HFFc6 (cell line): ENCODE results near the gene RSL24D1. TPM values are rescaled to one million over a fixed set of nuclear protein-coding genes. Genes with fewer than 3 reads are reported as not detected.

Experiments
- DNase-seq: peaks from one replicate; pipeline ENCODE4 v3.0.0-alpha.2; 2018
- H3K27ac Mint-ChIP-seq: 2 replicates; pipeline ENCODE4 v1.8.0; 2020; ENCODE audit warnings: mild to moderate bottlenecking, mixed read lengths
- H3K27me3 Mint-ChIP-seq: 2 replicates; pipeline ENCODE4 v1.8.0; 2021; ENCODE audit warnings: mild to moderate bottlenecking, moderate library complexity, mixed read lengths; ENCODE audit not compliant: insufficient read depth
- H3K36me3 Mint-ChIP-seq: 2 replicates; pipeline ENCODE4 v1.8.0; 2021; ENCODE audit warnings: low read depth, mixed read lengths
- H3K4me1 Mint-ChIP-seq: 2 replicates; pipeline ENCODE4 v1.8.0; 2020; ENCODE audit warnings: low read depth, mixed read lengths
- H3K4me3 Mint-ChIP-seq: 2 replicates; pipeline ENCODE4 v1.8.0; 2020; ENCODE audit warnings: mild to moderate bottlenecking, moderate library complexity, mixed read lengths
- H3K9me3 Mint-ChIP-seq: 2 replicates; pipeline ENCODE4 v1.8.0; 2020; ENCODE audit warnings: mild to moderate bottlenecking, mixed read lengths
- CTCF ChIP-seq: fragments of 200-600 bp; sonication (generic); IDR thresholded peaks from 2 replicates; pipeline ENCODE4 v1.5.0; 2021; ENCODE audit warnings: antibody characterized with exemption, mild to moderate bottlenecking
- long read RNA-seq: library from polyadenylated mRNA; unstranded; transcript quantifications from one replicate; pipeline ENCODE4 v2.0.0, GENCODE V29; 2019
- total RNA-seq, 6 experiments: library from RNA; stranded (reverse); fragmentation: NEBNext Ultra II Directional; extraction: Animal tissue kit (Norgen Biotek cat#: 25700); gene quantifications; 2 replicates in 1 of 6; 3 replicates in 5 of 6; pipeline ENCODE4 v1.2.3, GENCODE V29; 2021

The RSL24D1 gene
- total RNA-seq: 10 to 100 TPM; 51.8 to 58.1 (median 55.4) TPM
- long read RNA-seq, transcript RSL24D1-201 (6 exons, 2,015 nt): major isoform, 115 of 125 reads
- long read RNA-seq, partial matches to known transcripts: 3 of 125 reads
- long read RNA-seq, other reads (novel, unspliced or antisense): 7 of 125 reads

- DNase-seq: peak; percentile 98
- Mint-ChIP-seq H3K4me1 (peaks cover 8% of the 10 kb centered on the region), H3K36me3 (0 out of 2 replicates have a peak, but pooled peaks cover 4% of the 10 kb centered on the region), H3K4me3 (no peak within 1 kb of the TSS), H3K27me3 (0 out of 2 replicates have a peak, but pooled peaks cover 2% of the 10 kb centered on the region), H3K9me3 (no peaks in the 10 kb centered on the region), H3K27ac (no peak within 1 kb of the TSS)
- peak; percentile 45 for TF ChIP-seq CTCF
Measured at GRCh38 chr15:55196458-55197361, at the start of gene RSL24D1. Gene RSL24D1 (minus strand): TSS chr15:55196941. CDS start chr15:55196890, 51 bp downstream.

- DNase-seq: no peak
- Mint-ChIP-seq H3K36me3 (no peaks in the 10 kb centered on the region), H3K4me1 (peaks cover 14% of the 10 kb centered on the region), H3K27ac (no peak overlapping the region), H3K4me3 (no peak overlapping the region), H3K27me3 (no peaks in the 10 kb centered on the region), H3K9me3 (no peaks in the 10 kb centered on the region)
- no peak for TF ChIP-seq CTCF
Measured at GRCh38 chr15:55245059-55245458, 48.3 kb upstream of the RSL24D1 start.

- H3K9me3 Mint-ChIP-seq: no peaks in the 10 kb centered on the region
- DNase-seq: peak; percentile 33
- H3K27me3 Mint-ChIP-seq: no peaks in the 10 kb centered on the region
- no peaks in the 10 kb centered on the region for H3K36me3 Mint-ChIP-seq
- H3K27ac Mint-ChIP-seq: peak overlapping the region; percentile 25
- H3K4me3 Mint-ChIP-seq: no peak overlapping the region
- peaks cover 14% of the 10 kb centered on the region for H3K4me1 Mint-ChIP-seq
- no peak for TF ChIP-seq CTCF
Measured at GRCh38 chr15:55241891-55242290, 45.1 kb upstream of the RSL24D1 start.

- Mint-ChIP-seq H3K27ac (no peak overlapping the region), H3K4me3 (no peak overlapping the region)
Measured at GRCh38 chr15:55241186-55241585, 44.4 kb upstream of the RSL24D1 start.

More at GRCh38 chr15:55241186-55241585, 44.4 kb upstream of the RSL24D1 start:
- H3K27me3 Mint-ChIP-seq: no peaks in the 10 kb centered on the region
- peaks cover 14% of the 10 kb centered on the region for H3K4me1 Mint-ChIP-seq
- no peak for TF ChIP-seq CTCF
- H3K36me3 Mint-ChIP-seq: no peaks in the 10 kb centered on the region
- H3K9me3 Mint-ChIP-seq: no peaks in the 10 kb centered on the region
- DNase-seq: no peak
